Right lobe of liver (tissue), 4 donors: ENCODE results near the gene SESTD1.

Experiments
- CTCF ChIP-seq, 4 donors: fragments of 200-600 bp in 3 of 4; fragments of 450-650 bp in 1 of 4; IDR thresholded peaks; one replicate each; pipeline versions ENCODE4 v1.5.1 to v1.8.0; 2016 to 2022; ENCODE audit warnings: antibody characterized with exemption in 4 of 4, mild to moderate bottlenecking in 2 of 4
- POLR2A ChIP-seq: fragments of 450-650 bp; IDR thresholded peaks from one replicate; pipeline ENCODE4 v1.6.1; 2017; ENCODE audit warnings: antibody characterized with exemption, mild to moderate bottlenecking
- donor health status: DM: no; HTN: no; CAD: no.
- donor health status: DM: no; HTN: no; CAD: no.
- donor health status: DM: no; HTN: yes; CAD: no.

- no peak for TF ChIP-seq CTCF (IDR thresholded peaks at IDR 0.05)
- no peak for TF ChIP-seq POLR2A
Measured at GRCh38 chr2:179248024-179248348, 16.6 kb downstream of the SESTD1 start.
